ENCODE measurements around the gene ITPRID2.

The ITPRID2 gene

DNA sequence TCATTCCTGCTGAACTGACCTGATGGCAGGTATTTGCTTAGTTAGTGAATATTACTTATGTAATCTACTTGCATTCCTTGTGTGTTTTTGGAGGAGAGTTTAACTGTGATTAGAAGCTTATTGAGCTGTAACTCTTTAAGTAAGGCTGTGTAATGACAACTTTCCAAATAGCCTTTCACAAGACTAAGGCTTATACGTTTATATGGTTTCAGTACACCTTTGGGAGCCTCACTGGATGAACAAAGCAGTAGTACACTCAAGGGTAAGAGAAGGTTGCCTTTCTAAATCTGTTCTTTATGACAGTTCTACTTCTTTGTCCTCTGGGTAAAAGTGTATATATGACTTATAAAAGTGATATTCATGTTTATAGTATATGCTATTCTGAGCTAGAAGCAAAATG lies 4.3 kb downstream of the ITPRID2 start:
- Histone ChIP-seq H3K9me3 (ENCODE audit: control insufficient read depth, insufficient read depth, low read length) (no peaks in the 10 kb centered on the region), H3K4me1 (ENCODE audit: control insufficient read depth, insufficient read depth, low read length) (peaks cover 3% of the 10 kb centered on the region; the same call in 1 of the 2 replicates), H3K9ac (ENCODE audit: low read depth, low read length) (no peak overlapping the region), H3K4me3 (ENCODE audit: low read depth, low read length) (no peak overlapping the region), H3K27ac (ENCODE audit: low read depth, low read length) (no peak overlapping the region), H3K36me3 (ENCODE audit: control insufficient read depth, insufficient read depth, low read length) (peaks cover 13% of the 10 kb centered on the region), H3K27me3 (ENCODE audit: control insufficient read depth, insufficient read depth, low read length) (peaks cover 12% of the 10 kb centered on the region)

DNA sequence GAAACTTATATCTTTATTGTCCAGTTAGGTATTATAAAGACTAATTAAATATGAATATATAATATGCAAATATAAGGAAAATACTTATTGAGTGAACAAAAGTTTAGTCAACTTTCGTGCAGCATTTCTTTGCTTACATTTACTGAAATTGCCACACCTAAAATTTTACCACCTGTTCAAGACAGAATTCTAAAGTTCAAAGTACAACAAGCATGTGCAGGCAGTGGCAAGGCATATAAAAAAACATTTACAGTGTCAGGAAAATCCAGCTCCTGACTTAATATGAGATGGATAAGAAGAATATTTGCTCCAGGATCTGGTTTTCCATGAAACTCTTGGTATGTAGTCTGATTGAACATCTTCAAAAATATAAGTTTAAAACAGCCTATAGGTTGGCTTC lies 4.8 kb downstream of the ITPRID2 start:
- peaks cover under 1% of the 10 kb centered on the region; the same call in 1 of the 2 replicates for H3K4me1 ChIP-seq (ENCODE audit: control insufficient read depth, insufficient read depth, low read length)
- H3K27ac ChIP-seq (ENCODE audit: low read depth, low read length), result no peak overlapping the region
- peaks cover 16% of the 10 kb centered on the region for H3K36me3 ChIP-seq (ENCODE audit: control insufficient read depth, insufficient read depth, low read length)
- H3K9ac ChIP-seq (ENCODE audit: low read depth, low read length), result no peak overlapping the region
- H3K4me3 ChIP-seq (ENCODE audit: low read depth, low read length), result no peak overlapping the region
- no peaks in the 10 kb centered on the region for H3K9me3 ChIP-seq (ENCODE audit: control insufficient read depth, insufficient read depth, low read length)
- H3K27me3 ChIP-seq (ENCODE audit: control insufficient read depth, insufficient read depth, low read length), result peaks cover 12% of the 10 kb centered on the region

DNA sequence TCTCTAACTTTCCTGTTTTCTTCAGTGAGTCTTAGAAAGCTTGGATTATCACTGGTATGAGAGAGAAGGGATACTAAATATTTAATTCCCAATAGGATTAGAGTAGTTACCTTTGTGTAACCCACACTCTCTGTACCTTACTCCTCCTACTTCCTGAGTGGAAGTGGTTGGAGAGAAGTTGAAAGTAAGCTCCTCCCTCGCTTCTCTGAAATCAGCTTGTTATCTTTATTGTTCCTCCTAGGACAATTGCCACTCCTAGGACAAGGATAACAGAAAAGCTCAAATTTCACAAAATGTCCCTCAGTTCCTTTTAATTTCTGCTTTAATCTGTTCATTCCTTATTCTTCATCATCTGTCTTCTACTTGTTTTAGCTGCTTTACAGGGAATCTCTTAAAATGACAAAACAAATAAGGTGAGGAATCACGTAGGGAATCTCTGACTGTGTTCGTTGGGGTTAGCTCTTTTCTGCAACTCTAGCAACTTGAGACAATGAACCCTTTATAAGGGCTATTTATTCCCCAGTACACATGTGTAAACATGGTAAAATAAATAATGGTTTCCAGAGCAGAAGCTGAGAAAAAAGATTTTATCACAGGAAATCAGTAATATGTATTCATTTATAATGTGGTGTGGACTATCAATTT lies 8.6 kb downstream of the ITPRID2 start:
- no peaks in the 10 kb centered on the region for H3K27me3 ChIP-seq (ENCODE audit: control insufficient read depth, insufficient read depth, low read length)
- H3K36me3 ChIP-seq (ENCODE audit: control insufficient read depth, insufficient read depth, low read length), result peaks cover 36% of the 10 kb centered on the region
- H3K27ac ChIP-seq (ENCODE audit: low read depth, low read length), result no peak overlapping the region
- no peaks in the 10 kb centered on the region for H3K4me1 ChIP-seq (ENCODE audit: control insufficient read depth, insufficient read depth, low read length)
- no peaks in the 10 kb centered on the region for H3K9me3 ChIP-seq (ENCODE audit: control insufficient read depth, insufficient read depth, low read length)
- no peak overlapping the region for H3K4me3 ChIP-seq (ENCODE audit: low read depth, low read length)
- H3K9ac ChIP-seq (ENCODE audit: low read depth, low read length), result no peak overlapping the region

DNA sequence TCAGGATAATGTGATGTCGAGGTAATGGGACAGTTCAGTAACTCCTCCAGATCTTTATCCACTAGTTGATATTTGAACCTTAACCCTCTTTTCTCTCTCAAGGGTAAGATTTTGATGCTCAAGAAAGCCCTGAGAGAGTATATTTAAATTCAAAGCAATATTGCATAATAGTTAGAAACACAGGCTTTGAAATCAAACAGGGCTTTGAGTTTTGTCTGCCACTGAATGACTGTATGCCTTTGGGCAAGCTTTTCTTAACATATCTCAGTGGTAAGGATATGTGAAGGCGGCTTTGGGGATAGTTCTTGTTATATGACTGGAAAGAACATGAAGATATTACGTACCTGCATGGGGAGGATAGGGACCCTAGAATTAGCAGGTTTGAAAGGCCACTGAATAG lies 11.1 kb downstream of the ITPRID2 start:
- Histone ChIP-seq H3K27ac (ENCODE audit: low read depth, low read length) (no peak overlapping the region), H3K4me3 (ENCODE audit: low read depth, low read length) (no peak overlapping the region), H3K27me3 (ENCODE audit: control insufficient read depth, insufficient read depth, low read length) (no peaks in the 10 kb centered on the region), H3K36me3 (ENCODE audit: control insufficient read depth, insufficient read depth, low read length) (peaks cover 36% of the 10 kb centered on the region), H3K4me1 (ENCODE audit: control insufficient read depth, insufficient read depth, low read length) (no peaks in the 10 kb centered on the region), H3K9ac (ENCODE audit: low read depth, low read length) (no peak overlapping the region), H3K9me3 (ENCODE audit: control insufficient read depth, insufficient read depth, low read length) (no peaks in the 10 kb centered on the region)

DNA sequence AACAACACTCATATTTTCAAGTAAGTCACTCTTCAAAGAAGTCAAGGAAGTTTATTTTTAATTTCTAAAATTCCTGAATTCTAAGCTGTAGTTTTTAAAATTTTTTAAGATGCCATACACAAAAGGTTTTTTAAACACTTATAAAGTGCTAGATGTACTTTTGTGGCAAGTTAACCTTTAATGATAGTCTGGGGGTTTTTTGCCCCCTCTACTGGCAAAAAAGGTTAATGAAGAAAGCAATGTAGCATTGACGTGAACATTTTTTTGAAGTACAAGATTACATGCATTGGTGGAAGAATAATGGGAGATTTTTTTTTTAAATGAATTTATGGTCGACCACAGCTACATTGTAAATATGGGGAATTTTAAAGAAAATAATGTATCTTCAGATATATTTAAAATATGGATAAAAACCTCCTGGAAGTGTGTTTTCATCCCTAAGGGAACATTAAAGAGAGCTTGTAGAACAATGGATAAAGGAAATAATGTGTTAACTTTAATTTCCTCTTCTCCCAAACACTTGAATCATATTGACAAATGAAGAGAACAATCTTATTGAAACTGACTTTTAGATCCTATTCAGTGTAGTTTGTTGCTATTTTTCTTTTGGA lies 12.6 kb downstream of the ITPRID2 start:
- no peak overlapping the region for H3K4me3 ChIP-seq (ENCODE audit: low read depth, low read length)
- H3K36me3 ChIP-seq (ENCODE audit: control insufficient read depth, insufficient read depth, low read length), result peaks cover 31% of the 10 kb centered on the region
- no peaks in the 10 kb centered on the region for H3K4me1 ChIP-seq (ENCODE audit: control insufficient read depth, insufficient read depth, low read length)
- no peak overlapping the region for H3K9ac ChIP-seq (ENCODE audit: low read depth, low read length)
- H3K27me3 ChIP-seq (ENCODE audit: control insufficient read depth, insufficient read depth, low read length), result no peaks in the 10 kb centered on the region
- no peak overlapping the region for H3K27ac ChIP-seq (ENCODE audit: low read depth, low read length)
- H3K9me3 ChIP-seq (ENCODE audit: control insufficient read depth, insufficient read depth, low read length), result no peaks in the 10 kb centered on the region

DNA sequence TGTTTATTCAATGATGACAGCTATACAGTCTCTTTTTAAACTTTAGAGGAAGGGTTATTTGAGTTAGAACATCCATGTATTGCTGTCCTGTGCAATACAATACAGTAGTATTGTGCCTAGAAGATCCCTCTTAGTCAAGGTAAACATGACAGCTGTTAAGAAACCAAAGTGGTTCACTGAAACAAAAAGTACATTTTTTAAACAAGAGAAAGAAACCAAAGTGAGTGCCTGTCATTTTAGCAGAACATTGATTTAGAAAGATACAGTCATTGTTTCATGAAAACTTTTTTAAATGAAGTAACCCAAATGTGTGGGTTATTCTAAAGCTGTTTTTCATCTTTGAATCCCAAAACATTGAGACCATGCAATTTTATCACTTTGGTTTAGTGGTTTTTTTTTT lies 15.5 kb downstream of the ITPRID2 start:
- Histone ChIP-seq H3K4me1 (ENCODE audit: control insufficient read depth, insufficient read depth, low read length) (no peaks in the 10 kb centered on the region), H3K9me3 (ENCODE audit: control insufficient read depth, insufficient read depth, low read length) (no peaks in the 10 kb centered on the region), H3K36me3 (ENCODE audit: control insufficient read depth, insufficient read depth, low read length) (peaks cover 13% of the 10 kb centered on the region; the same call in 1 of the 2 replicates), H3K27me3 (ENCODE audit: control insufficient read depth, insufficient read depth, low read length) (no peaks in the 10 kb centered on the region), H3K4me3 (ENCODE audit: low read depth, low read length) (no peak overlapping the region), H3K9ac (ENCODE audit: low read depth, low read length) (no peak overlapping the region), H3K27ac (ENCODE audit: low read depth, low read length) (no peak overlapping the region)

DNA sequence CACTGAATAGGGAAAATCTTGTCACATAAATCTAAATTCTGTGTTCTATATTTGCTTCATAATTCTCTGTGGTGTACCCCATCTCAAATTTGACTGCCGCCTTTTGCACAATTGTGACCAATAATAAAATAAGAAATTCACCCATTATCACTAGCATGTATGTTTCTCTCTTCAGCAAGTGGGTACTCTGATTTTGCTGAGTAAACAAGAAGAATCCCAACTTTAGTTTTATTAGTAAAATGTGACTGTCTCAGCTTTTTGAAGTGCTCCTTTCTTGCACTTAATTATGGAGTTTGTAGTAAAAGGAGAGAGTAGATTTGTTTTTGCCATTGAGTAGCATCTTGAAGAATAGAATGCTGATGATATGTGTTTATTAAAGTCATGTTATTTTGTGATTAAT lies 16.1 kb downstream of the ITPRID2 start:
- Histone ChIP-seq H3K27me3 (ENCODE audit: control insufficient read depth, insufficient read depth, low read length) (no peaks in the 10 kb centered on the region), H3K4me3 (ENCODE audit: low read depth, low read length) (no peak overlapping the region), H3K36me3 (ENCODE audit: control insufficient read depth, insufficient read depth, low read length) (peaks cover 8% of the 10 kb centered on the region; the same call in 1 of the 2 replicates), H3K9me3 (ENCODE audit: control insufficient read depth, insufficient read depth, low read length) (no peaks in the 10 kb centered on the region), H3K27ac (ENCODE audit: low read depth, low read length) (no peak overlapping the region), H3K4me1 (ENCODE audit: control insufficient read depth, insufficient read depth, low read length) (no peaks in the 10 kb centered on the region), H3K9ac (ENCODE audit: low read depth, low read length) (no peak overlapping the region)

DNA sequence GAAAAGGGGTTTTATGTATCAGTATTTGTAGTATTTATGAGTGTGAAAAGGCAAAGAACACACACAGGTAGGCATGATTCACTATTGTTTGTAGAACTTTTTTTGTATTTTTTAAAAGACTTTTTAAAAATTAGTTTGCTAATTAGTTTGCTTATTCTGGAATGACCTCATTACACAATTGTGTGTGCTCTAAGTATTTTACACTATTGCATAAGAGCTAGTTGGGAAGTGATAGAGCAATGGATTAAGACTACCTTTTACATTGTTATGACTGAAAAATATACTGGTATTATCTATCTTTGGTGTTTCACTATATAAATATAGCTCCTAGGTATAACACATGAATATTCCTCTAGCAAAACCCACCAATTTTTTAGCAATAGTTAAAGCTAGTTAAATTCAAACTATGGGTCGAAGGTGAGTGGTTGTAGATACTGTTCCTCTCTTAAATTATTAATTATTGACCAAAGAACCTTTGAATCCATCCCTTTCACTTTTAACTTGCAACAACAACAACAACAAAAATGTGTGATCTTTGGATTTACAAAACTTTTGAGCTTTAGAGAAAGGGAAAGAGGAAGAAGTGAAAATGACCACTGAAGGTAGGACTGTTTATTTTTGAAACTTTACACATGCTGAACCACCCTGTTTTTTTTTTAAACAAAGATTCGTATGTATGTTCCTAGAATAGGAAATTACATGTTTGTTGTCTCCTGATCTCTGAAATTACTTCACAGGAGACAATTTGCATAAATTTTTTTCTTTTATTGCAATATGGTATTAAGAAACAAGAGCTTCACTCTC lies 18.7 kb downstream of the ITPRID2 start:
- Histone ChIP-seq H3K4me3 (ENCODE audit: low read depth, low read length) (no peak overlapping the region), H3K27me3 (ENCODE audit: control insufficient read depth, insufficient read depth, low read length) (no peaks in the 10 kb centered on the region), H3K9me3 (ENCODE audit: control insufficient read depth, insufficient read depth, low read length) (no peaks in the 10 kb centered on the region), H3K36me3 (ENCODE audit: control insufficient read depth, insufficient read depth, low read length) (peaks cover 11% of the 10 kb centered on the region), H3K27ac (ENCODE audit: low read depth, low read length) (no peak overlapping the region), H3K9ac (ENCODE audit: low read depth, low read length) (no peak overlapping the region), H3K4me1 (ENCODE audit: control insufficient read depth, insufficient read depth, low read length) (no peaks in the 10 kb centered on the region)

DNA sequence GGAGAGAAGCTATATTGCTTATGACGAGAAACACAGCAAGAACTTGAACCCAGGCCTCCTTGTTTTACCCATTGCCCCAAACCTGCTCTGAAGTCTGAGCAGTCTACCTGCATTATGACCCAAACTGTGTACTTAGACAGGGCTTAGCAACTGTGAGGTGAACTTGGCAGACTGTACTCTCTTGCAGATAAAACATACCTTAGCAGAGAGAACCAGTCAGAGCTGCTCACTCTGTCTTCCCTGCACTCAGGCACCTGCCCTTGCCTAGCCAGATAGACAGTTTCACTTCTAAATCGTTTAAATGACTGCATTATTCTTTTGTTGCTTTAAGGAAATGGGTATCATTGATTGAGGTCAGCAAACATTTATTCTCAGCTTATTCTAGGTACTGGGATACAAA lies 20.3 kb downstream of the ITPRID2 start:
- Histone ChIP-seq H3K27ac (ENCODE audit: low read depth, low read length) (no peak overlapping the region), H3K9ac (ENCODE audit: low read depth, low read length) (no peak overlapping the region), H3K4me3 (ENCODE audit: low read depth, low read length) (no peak overlapping the region), H3K27me3 (ENCODE audit: control insufficient read depth, insufficient read depth, low read length) (no peaks in the 10 kb centered on the region), H3K9me3 (ENCODE audit: control insufficient read depth, insufficient read depth, low read length) (no peaks in the 10 kb centered on the region), H3K36me3 (ENCODE audit: control insufficient read depth, insufficient read depth, low read length) (peaks cover 17% of the 10 kb centered on the region), H3K4me1 (ENCODE audit: control insufficient read depth, insufficient read depth, low read length) (no peaks in the 10 kb centered on the region)

DNA sequence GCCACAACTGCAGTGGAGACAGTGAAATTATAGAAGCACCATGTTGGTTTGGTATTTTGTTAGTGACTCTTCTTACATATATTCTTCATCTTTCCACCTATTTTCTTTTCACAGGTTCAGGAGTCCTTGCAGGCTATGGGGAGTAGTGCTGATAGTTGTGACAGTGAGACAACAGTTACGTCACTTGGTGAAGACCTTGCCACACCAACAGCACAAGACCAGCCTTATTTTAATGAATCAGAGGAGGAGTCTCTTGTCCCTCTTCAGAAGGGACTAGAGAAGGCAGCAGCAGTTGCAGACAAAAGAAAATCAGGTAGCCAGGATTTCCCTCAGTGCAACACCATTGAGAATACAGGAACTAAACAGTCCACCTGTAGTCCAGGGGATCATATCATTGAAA lies 23.6 kb downstream of the ITPRID2 start:
- no peaks in the 10 kb centered on the region for H3K4me1 ChIP-seq (ENCODE audit: control insufficient read depth, insufficient read depth, low read length)
- no peaks in the 10 kb centered on the region for H3K27me3 ChIP-seq (ENCODE audit: control insufficient read depth, insufficient read depth, low read length)
- H3K9me3 ChIP-seq (ENCODE audit: control insufficient read depth, insufficient read depth, low read length), result no peaks in the 10 kb centered on the region
- H3K9ac ChIP-seq (ENCODE audit: low read depth, low read length), result no peak overlapping the region
- peaks cover 21% of the 10 kb centered on the region for H3K36me3 ChIP-seq (ENCODE audit: control insufficient read depth, insufficient read depth, low read length)
- H3K4me3 ChIP-seq (ENCODE audit: low read depth, low read length), result no peak overlapping the region
- H3K27ac ChIP-seq (ENCODE audit: low read depth, low read length), result no peak overlapping the region
